Progenitor cell of endocrine pancreas (in vitro differentiated cells): ENCODE data around the gene DSTN. TPM values are rescaled to one million over a fixed set of nuclear protein-coding genes. Genes with fewer than 3 reads are reported as not detected.

ENCODE experiments used
- DNase-seq: peaks from one replicate; pipeline ENCODE4 v3.0.0; 2021; ENCODE audit warnings: low spot score; ENCODE audit not compliant: unreplicated experiment
- H3K27ac Mint-ChIP-seq: 2 replicates; pipeline ENCODE4 v1.8.0; 2021; ENCODE audit warnings: mild to moderate bottlenecking, moderate library complexity, mixed read lengths
- H3K27me3 Mint-ChIP-seq: 2 replicates; pipeline ENCODE4 v1.8.0; 2021; ENCODE audit warnings: mixed read lengths
- H3K36me3 Mint-ChIP-seq: 2 replicates; pipeline ENCODE4 v1.8.0; 2022; ENCODE audit warnings: mixed read lengths; ENCODE audit not compliant: insufficient read depth
- H3K4me1 Mint-ChIP-seq: 2 replicates; pipeline ENCODE4 v1.8.0; 2021; ENCODE audit warnings: low read depth, mixed read lengths
- H3K4me3 Mint-ChIP-seq: 2 replicates; pipeline ENCODE4 v1.8.0; 2021; ENCODE audit warnings: low read depth, mild to moderate bottlenecking, moderate library complexity, mixed read lengths
- H3K9me3 Mint-ChIP-seq: 2 replicates; pipeline ENCODE4 v1.8.0; 2021; ENCODE audit warnings: low read depth, mixed read lengths
- total RNA-seq: library from RNA; stranded (reverse); gene quantifications from 2 replicates; pipeline ENCODE4 v1.2.1, GENCODE V29; 2021
- TF ChIP-seq, protein P1 (sequence below): fragments of 200-600 bp; sonication (generic); IDR thresholded peaks from one replicate; pipeline ENCODE4 v1.5.0; 2021; ENCODE audit warnings: antibody characterized with exemption, mild to moderate bottlenecking; ENCODE audit not compliant: unreplicated experiment

Gene DSTN
- total RNA-seq, 1 donor from 2014 or later, result 201 TPM

DNA sequence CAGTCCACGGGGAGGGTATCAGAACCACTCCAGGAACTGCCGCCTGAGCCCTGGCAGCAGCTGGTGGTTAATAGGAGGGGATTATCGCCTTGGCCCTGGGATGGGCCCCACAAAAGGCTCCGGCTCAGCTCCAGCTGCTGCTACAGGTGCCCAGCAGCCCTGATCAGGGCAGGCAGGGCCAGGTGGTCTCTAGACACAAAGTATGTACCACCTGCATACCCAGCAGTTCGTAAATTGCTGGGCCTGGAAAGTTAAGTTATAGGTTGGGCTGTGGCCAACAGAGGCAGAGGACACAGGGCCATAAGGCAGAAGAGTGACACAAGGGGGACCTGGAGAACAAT, 77.1 kb downstream of the DSTN start:
- peaks cover 19% of the 10 kb centered on the region for H3K4me1 Mint-ChIP-seq
- H3K36me3 Mint-ChIP-seq, result peaks cover 4% of the 10 kb centered on the region
- no peak overlapping the region for H3K4me3 Mint-ChIP-seq
- H3K27me3 Mint-ChIP-seq, result no peaks in the 10 kb centered on the region
- DNase-seq, result no peak
- TF ChIP-seq, protein P1, sequence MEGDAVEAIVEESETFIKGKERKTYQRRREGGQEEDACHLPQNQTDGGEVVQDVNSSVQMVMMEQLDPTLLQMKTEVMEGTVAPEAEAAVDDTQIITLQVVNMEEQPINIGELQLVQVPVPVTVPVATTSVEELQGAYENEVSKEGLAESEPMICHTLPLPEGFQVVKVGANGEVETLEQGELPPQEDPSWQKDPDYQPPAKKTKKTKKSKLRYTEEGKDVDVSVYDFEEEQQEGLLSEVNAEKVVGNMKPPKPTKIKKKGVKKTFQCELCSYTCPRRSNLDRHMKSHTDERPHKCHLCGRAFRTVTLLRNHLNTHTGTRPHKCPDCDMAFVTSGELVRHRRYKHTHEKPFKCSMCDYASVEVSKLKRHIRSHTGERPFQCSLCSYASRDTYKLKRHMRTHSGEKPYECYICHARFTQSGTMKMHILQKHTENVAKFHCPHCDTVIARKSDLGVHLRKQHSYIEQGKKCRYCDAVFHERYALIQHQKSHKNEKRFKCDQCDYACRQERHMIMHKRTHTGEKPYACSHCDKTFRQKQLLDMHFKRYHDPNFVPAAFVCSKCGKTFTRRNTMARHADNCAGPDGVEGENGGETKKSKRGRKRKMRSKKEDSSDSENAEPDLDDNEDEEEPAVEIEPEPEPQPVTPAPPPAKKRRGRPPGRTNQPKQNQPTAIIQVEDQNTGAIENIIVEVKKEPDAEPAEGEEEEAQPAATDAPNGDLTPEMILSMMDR, result no peak
- H3K9me3 Mint-ChIP-seq, result no peaks in the 10 kb centered on the region
- H3K27ac Mint-ChIP-seq, result peak overlapping the region; percentile 78

DNA sequence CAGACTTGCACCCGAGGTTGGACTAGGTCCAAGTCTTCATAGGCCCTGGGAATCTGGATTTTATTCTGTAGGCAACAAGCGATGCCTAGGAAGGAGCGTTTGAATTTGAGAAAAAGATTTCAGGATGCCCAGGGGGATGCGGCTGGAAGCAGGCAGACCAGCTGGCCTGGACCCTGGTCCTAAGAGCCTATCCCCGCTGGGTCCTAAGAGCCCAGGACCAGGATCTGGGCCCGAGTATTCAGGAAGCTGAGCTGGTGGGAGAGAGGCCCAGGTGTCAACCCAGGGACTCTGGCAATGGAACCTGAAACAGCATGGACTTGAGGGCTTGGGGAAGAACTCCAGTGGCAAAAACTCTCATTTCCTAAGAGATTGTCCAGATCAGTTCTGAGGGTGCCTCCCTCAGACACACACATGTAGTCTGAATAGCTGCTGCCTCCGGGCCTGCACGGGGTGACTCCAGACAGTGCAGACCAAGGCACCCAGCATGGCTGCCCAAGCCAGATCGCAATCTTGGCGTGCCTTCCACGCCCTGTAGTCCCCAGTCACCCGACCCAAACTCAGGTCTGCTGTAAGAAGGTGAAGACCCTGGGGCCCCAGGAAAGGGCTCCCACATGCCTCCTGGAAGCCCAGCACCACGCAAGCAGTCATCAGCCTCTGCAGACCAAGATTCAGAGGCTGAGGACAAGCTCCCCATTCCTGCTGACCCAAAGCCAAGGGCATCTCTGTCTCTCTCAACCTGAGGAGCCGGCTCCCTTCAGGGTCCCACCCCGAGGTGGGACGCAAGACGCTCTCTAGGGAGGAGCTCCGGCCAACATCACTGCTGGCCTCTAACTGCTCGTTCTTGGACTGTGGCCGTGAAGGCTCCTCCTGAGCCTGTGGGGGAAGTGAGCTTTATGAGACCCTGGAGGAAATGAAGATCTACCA, 77.8 kb downstream of the DSTN start:
- H3K9me3 Mint-ChIP-seq, result no peaks in the 10 kb centered on the region
- TF ChIP-seq, protein P1, result no peak
- H3K4me3 Mint-ChIP-seq, result no peak overlapping the region
- H3K27me3 Mint-ChIP-seq, result no peaks in the 10 kb centered on the region
- peaks cover 19% of the 10 kb centered on the region for H3K4me1 Mint-ChIP-seq
- H3K27ac Mint-ChIP-seq, result peak overlapping the region; percentile 78
- peaks cover 4% of the 10 kb centered on the region for H3K36me3 Mint-ChIP-seq
- DNase-seq, result no peak

DNA sequence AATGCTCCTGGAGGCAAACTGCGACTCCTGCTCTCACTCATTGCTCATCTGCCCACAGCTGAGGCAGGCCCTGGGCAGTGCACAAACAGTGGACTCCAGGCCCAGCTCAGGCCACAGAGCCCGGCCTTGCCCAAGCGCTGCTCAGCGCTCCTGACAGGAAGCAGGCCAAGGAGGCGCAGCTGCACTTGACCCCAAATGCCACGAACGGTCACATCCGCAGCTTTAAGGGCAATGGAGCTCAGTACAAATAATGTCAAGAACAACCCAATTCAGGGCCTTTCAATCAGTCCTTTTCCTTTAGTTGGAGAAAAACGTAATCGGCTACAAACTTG, 78.4 kb downstream of the DSTN start:
- Mint-ChIP-seq H3K36me3 (peaks cover 4% of the 10 kb centered on the region), H3K9me3 (no peaks in the 10 kb centered on the region), H3K4me1 (peaks cover 19% of the 10 kb centered on the region), H3K4me3 (no peak overlapping the region), H3K27ac (no peak overlapping the region), H3K27me3 (no peaks in the 10 kb centered on the region)
- DNase-seq, result no peak
- TF ChIP-seq, protein P1, result no peak

DNA sequence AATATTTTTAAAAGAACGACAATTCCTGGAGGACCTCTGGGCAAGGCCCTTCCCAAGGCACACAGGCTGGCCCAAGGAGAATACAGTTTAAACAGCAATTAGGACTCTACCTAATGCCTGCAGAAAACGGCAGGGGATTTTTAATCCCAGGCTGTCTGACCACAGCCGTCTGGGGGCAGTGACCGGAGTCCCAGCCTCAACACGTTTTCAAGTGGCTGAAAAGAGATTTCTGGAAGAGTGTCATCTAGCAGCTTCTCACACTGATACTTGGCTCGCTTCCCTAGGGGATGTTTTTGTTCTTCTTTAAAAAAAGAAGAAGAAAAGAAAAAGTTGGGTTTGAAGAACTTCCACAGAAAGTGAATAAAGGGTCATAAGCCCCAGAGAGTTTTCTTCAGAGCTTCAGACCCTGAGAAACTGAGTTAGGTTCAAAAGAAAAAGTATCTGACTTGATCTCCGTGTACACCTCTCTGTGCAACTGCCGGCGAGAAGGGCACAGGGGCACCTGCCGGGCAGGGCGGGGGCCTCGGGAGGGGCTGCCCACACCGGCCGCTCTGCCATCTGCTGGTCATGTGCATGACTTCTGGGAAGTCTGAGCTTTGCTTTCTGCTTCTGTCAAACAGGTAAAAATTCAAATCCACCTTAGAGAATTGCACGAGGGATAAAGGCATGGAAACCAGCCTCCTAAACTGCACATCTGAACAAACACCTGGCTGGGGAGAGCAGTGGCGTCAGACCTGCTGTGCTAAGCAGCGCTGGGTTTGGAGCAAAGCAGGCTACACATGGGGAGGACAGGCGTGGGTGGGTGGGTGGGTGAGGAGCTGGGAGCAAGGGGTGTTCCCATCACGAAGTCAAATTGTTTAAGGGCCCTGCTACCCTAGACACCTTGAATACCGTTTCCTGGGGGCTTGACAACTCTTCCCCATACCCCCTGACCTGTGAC, 79.2 kb downstream of the DSTN start:
- Mint-ChIP-seq H3K9me3 (no peaks in the 10 kb centered on the region), H3K4me3 (no peak overlapping the region), H3K4me1 (peaks cover 19% of the 10 kb centered on the region), H3K27me3 (no peaks in the 10 kb centered on the region), H3K27ac (peak overlapping the region; percentile 86), H3K36me3 (peaks cover 5% of the 10 kb centered on the region)
- TF ChIP-seq, protein P1, result peak; percentile 56
- no peak for DNase-seq
